OCI-LY3 (cell line): ENCODE measurements around the gene RNF40.

Source experiments
- EZH2phosphoT487 ChIP-seq: fragments of 200-600 bp; shearing (Covaris generic); IDR thresholded peaks from 2 replicates; pipeline ENCODE4 v1.6.1; 2018; ENCODE audit warnings: antibody characterized with exemption, mixed run types, low read depth
- TF ChIP-seq, protein P1 (sequence below): fragments of 200-600, 300-600 bp; sonication (generic); IDR thresholded peaks from 2 replicates; pipeline ENCODE4 v1.5.1; 2014; ENCODE audit warnings: antibody characterized with exemption, low read length, low read depth

DNA sequence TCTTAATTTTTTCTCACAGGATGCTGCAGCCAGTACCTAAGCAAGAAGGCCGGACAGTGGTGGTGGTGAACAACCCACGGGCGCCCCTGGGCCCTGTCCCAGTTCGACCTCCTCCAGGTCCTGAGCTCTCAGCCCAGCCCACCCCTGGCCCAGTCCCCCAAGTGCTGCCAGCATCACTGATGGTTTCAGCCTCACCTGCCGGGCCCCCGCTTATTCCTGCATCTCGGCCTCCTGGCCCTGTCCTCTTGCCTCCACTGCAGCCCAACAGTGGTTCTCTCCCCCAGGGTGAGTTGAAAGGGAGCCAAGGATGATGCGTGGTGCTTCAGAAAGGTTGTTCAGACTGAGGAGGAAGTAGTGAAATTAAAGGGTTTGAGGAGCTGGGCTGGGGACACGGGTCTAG is 41.4 kb upstream of the RNF40 start:
- TF ChIP-seq, protein P1, sequence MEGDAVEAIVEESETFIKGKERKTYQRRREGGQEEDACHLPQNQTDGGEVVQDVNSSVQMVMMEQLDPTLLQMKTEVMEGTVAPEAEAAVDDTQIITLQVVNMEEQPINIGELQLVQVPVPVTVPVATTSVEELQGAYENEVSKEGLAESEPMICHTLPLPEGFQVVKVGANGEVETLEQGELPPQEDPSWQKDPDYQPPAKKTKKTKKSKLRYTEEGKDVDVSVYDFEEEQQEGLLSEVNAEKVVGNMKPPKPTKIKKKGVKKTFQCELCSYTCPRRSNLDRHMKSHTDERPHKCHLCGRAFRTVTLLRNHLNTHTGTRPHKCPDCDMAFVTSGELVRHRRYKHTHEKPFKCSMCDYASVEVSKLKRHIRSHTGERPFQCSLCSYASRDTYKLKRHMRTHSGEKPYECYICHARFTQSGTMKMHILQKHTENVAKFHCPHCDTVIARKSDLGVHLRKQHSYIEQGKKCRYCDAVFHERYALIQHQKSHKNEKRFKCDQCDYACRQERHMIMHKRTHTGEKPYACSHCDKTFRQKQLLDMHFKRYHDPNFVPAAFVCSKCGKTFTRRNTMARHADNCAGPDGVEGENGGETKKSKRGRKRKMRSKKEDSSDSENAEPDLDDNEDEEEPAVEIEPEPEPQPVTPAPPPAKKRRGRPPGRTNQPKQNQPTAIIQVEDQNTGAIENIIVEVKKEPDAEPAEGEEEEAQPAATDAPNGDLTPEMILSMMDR, result no peak
- no peak for TF ChIP-seq EZH2phosphoT487
